ENCODE measurements around the gene AQP4. TPM values are rescaled to one million over a fixed set of nuclear protein-coding genes. Genes with fewer than 3 reads are reported as not detected.

Gene AQP4
- total RNA-seq, 1 donor from 2014 or later, result 0.05 TPM

GRCh38 chr18:26812462-26812861, 53.0 kb downstream of the AQP4 start:
- TF ChIP-seq CTCF (IDR thresholded peaks at IDR 0.05; ENCODE audit: unreplicated experiment), result no peak
- Mint-ChIP-seq H3K4me3 (ENCODE audit: unreplicated experiment) (no peak overlapping the region), H3K9me3 (ENCODE audit: unreplicated experiment) (no peaks in the 10 kb centered on the region), H3K4me1 (ENCODE audit: unreplicated experiment) (peaks cover 2% of the 10 kb centered on the region), H3K27ac (ENCODE audit: unreplicated experiment) (no peak overlapping the region), H3K36me3 (ENCODE audit: low read depth, unreplicated experiment) (no peaks in the 10 kb centered on the region), H3K27me3 (ENCODE audit: unreplicated experiment) (peaks cover 2% of the 10 kb centered on the region)
- DNase-seq (ENCODE audit: low spot score), result no peak

GRCh38 chr18:26809346-26809745, 56.2 kb downstream of the AQP4 start:
- Mint-ChIP-seq H3K4me1 (ENCODE audit: unreplicated experiment) (peaks cover 5% of the 10 kb centered on the region), H3K9me3 (ENCODE audit: unreplicated experiment) (no peaks in the 10 kb centered on the region), H3K4me3 (ENCODE audit: unreplicated experiment) (no peak overlapping the region), H3K36me3 (ENCODE audit: low read depth, unreplicated experiment) (no peaks in the 10 kb centered on the region), H3K27ac (ENCODE audit: unreplicated experiment) (no peak overlapping the region), H3K27me3 (ENCODE audit: unreplicated experiment) (peaks cover 2% of the 10 kb centered on the region)
- no peak for DNase-seq (ENCODE audit: low spot score)
- TF ChIP-seq CTCF (IDR thresholded peaks at IDR 0.05; ENCODE audit: unreplicated experiment), result no peak

GRCh38 chr18:26806224-26806623, 59.3 kb downstream of the AQP4 start:
- H3K27me3 Mint-ChIP-seq (ENCODE audit: unreplicated experiment), result peaks cover 2% of the 10 kb centered on the region
- peaks cover 3% of the 10 kb centered on the region for H3K4me1 Mint-ChIP-seq (ENCODE audit: unreplicated experiment)
- no peak for TF ChIP-seq CTCF (IDR thresholded peaks at IDR 0.05; ENCODE audit: unreplicated experiment)
- no peaks in the 10 kb centered on the region for H3K9me3 Mint-ChIP-seq (ENCODE audit: unreplicated experiment)
- no peaks in the 10 kb centered on the region for H3K36me3 Mint-ChIP-seq (ENCODE audit: low read depth, unreplicated experiment)
- H3K27ac Mint-ChIP-seq (ENCODE audit: unreplicated experiment), result no peak overlapping the region
- DNase-seq (ENCODE audit: low spot score), result no peak
- no peak overlapping the region for H3K4me3 Mint-ChIP-seq (ENCODE audit: unreplicated experiment)

- Mint-ChIP-seq H3K4me3 (ENCODE audit: unreplicated experiment) (no peak overlapping the region), H3K27me3 (ENCODE audit: unreplicated experiment) (peaks cover 2% of the 10 kb centered on the region), H3K36me3 (ENCODE audit: low read depth, unreplicated experiment) (no peaks in the 10 kb centered on the region), H3K27ac (ENCODE audit: unreplicated experiment) (no peak overlapping the region), H3K4me1 (ENCODE audit: unreplicated experiment) (peaks cover 3% of the 10 kb centered on the region), H3K9me3 (ENCODE audit: unreplicated experiment) (no peaks in the 10 kb centered on the region)
- DNase-seq (ENCODE audit: low spot score), result peak; percentile 8
- TF ChIP-seq CTCF (IDR thresholded peaks at IDR 0.05; ENCODE audit: unreplicated experiment), result peak; percentile 32
Measured at GRCh38 chr18:26804519-26804918, 61.0 kb downstream of the AQP4 start.

- no peak for DNase-seq (ENCODE audit: low spot score)
- H3K27ac Mint-ChIP-seq (ENCODE audit: unreplicated experiment), result no peak overlapping the region
- no peaks in the 10 kb centered on the region for H3K27me3 Mint-ChIP-seq (ENCODE audit: unreplicated experiment)
- H3K4me1 Mint-ChIP-seq (ENCODE audit: unreplicated experiment), result peaks cover 3% of the 10 kb centered on the region
- no peaks in the 10 kb centered on the region for H3K9me3 Mint-ChIP-seq (ENCODE audit: unreplicated experiment)
- TF ChIP-seq CTCF (IDR thresholded peaks at IDR 0.05; ENCODE audit: unreplicated experiment), result no peak
- no peaks in the 10 kb centered on the region for H3K36me3 Mint-ChIP-seq (ENCODE audit: low read depth, unreplicated experiment)
- H3K4me3 Mint-ChIP-seq (ENCODE audit: unreplicated experiment), result no peak overlapping the region
Measured at GRCh38 chr18:26803643-26804042, 61.9 kb downstream of the AQP4 start.

Measured in endothelial cell (in vitro differentiated cells).